Measurements from ENCODE around the gene KCNJ2. TPM values are rescaled to one million over a fixed set of nuclear protein-coding genes. Genes with fewer than 3 reads are reported as not detected.

The KCNJ2 gene
- total RNA-seq, 1 donor from 2014 or later = 10.8 TPM

GRCh38 chr17:70132505-70132904, 36.8 kb upstream of the KCNJ2 start:
- intact Hi-C loops (cut with DNase I) = no loop called here
- Histone ChIP-seq H3K27ac (no peak overlapping the region), H3K4me3 (no peak overlapping the region), H3K36me3 (no peaks in the 10 kb centered on the region), H3K4me1 (peaks cover 12% of the 10 kb centered on the region), H3K27me3 (no peaks in the 10 kb centered on the region), H3K9me3 (no peaks in the 10 kb centered on the region)
- TF ChIP-seq POLR2AphosphoS5 (IDR thresholded peaks at IDR 0.05; ENCODE audit: insufficient read depth in 1 of 2, low read depth in 1 of 2) (no peak), POLR2A (IDR thresholded peaks at IDR 0.05) (no peak), CTCF (IDR thresholded peaks at IDR 0.05) (no peak)
- no peak for DNase-seq (ENCODE audit: extremely low spot score in 2 of 2)

DNA sequence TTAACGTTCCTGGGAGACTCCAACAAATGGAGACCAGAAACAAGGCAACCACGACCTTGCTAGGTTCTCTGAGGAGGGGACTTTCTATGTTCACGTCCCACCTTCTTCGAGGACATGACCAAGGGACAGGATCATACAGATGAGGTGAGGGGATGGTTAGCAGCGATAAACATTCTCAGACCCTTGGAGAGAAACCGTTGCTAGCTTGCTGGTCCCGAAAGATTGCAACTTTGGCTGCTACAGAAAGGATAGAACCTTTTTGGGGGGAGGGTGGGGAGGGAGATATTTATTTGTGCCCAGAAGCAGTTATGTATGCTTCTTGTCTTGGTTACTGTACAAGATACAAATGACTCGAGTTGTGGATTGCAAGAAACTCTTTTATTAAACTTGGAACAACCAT, 35.3 kb upstream of the KCNJ2 start:
- intact Hi-C loops (cut with DNase I) = no loop called here

GRCh38 chr17:70134777-70135176, 34.6 kb upstream of the KCNJ2 start:
- H3K4me1 ChIP-seq = peaks cover 32% of the 10 kb centered on the region
- no peak for DNase-seq (ENCODE audit: extremely low spot score in 2 of 2)
- H3K27ac ChIP-seq = no peak overlapping the region
- H3K27me3 ChIP-seq = no peaks in the 10 kb centered on the region
- no peak for TF ChIP-seq POLR2A (IDR thresholded peaks at IDR 0.05)
- TF ChIP-seq CTCF (IDR thresholded peaks at IDR 0.05) = no peak
- no peak for TF ChIP-seq POLR2AphosphoS5 (IDR thresholded peaks at IDR 0.05; ENCODE audit: insufficient read depth in 1 of 2, low read depth in 1 of 2)
- intact Hi-C loops (cut with DNase I) = no loop called here
- H3K9me3 ChIP-seq = no peaks in the 10 kb centered on the region
- H3K4me3 ChIP-seq = no peak overlapping the region
- no peaks in the 10 kb centered on the region for H3K36me3 ChIP-seq

More for the DNA sequence above, 35.3 kb upstream of the KCNJ2 start:
- Histone ChIP-seq H3K27ac (no peak overlapping the region), H3K36me3 (no peaks in the 10 kb centered on the region), H3K4me3 (no peak overlapping the region), H3K9me3 (no peaks in the 10 kb centered on the region), H3K4me1 (peaks cover 26% of the 10 kb centered on the region), H3K27me3 (no peaks in the 10 kb centered on the region)
- DNase-seq (ENCODE audit: extremely low spot score in 2 of 2) = no peak
- TF ChIP-seq POLR2A (IDR thresholded peaks at IDR 0.05) (no peak), POLR2AphosphoS5 (IDR thresholded peaks at IDR 0.05; ENCODE audit: insufficient read depth in 1 of 2, low read depth in 1 of 2) (no peak), CTCF (IDR thresholded peaks at IDR 0.05) (no peak)

GRCh38 chr17:70136131-70136530, 33.2 kb upstream of the KCNJ2 start:
- Histone ChIP-seq H3K4me3 (no peak overlapping the region), H3K27me3 (no peaks in the 10 kb centered on the region), H3K4me1 (peaks cover 32% of the 10 kb centered on the region), H3K27ac (no peak overlapping the region), H3K9me3 (no peaks in the 10 kb centered on the region), H3K36me3 (no peaks in the 10 kb centered on the region)
- no peak for DNase-seq (ENCODE audit: extremely low spot score in 2 of 2)
- TF ChIP-seq POLR2AphosphoS5 (IDR thresholded peaks at IDR 0.05; ENCODE audit: insufficient read depth in 1 of 2, low read depth in 1 of 2) (no peak), POLR2A (IDR thresholded peaks at IDR 0.05) (no peak), CTCF (IDR thresholded peaks at IDR 0.05) (no peak)
- intact Hi-C loops (cut with DNase I) = no loop called here

GRCh38 chr17:70137451-70138230, 31.7 kb upstream of the KCNJ2 start:
- H3K36me3 ChIP-seq = no peaks in the 10 kb centered on the region
- H3K4me3 ChIP-seq = peak overlapping the region; percentile 29 to 38
- intact Hi-C loops (cut with DNase I) = no loop called here
- H3K27ac ChIP-seq = peak overlapping the region; percentile 78
- H3K4me1 ChIP-seq = peaks cover 32% of the 10 kb centered on the region
- TF ChIP-seq POLR2A (IDR thresholded peaks at IDR 0.05) (no peak), POLR2AphosphoS5 (IDR thresholded peaks at IDR 0.05; ENCODE audit: insufficient read depth in 1 of 2, low read depth in 1 of 2) (peak in 1 of 2 donors; percentile 58), CTCF (IDR thresholded peaks at IDR 0.05) (no peak)
- no peaks in the 10 kb centered on the region for H3K27me3 ChIP-seq
- H3K9me3 ChIP-seq = no peaks in the 10 kb centered on the region
- DNase-seq (ENCODE audit: extremely low spot score in 2 of 2) = peak in 1 of 2 donors; percentile 92

Data from vagina (tissue), 2 donors.